H9 (cell line): Measurements from ENCODE around the gene CCDC175. TPM values are rescaled to one million over a fixed set of nuclear protein-coding genes. Genes with fewer than 3 reads are reported as not detected.

Source experiments
- DNase-seq: peaks from one replicate; pipeline ENCODE4 v3.0.0-alpha.2; 2017
- H2AFZ ChIP-seq: one replicate; pipeline ENCODE4 v1.6.1; 2013; ENCODE audit warnings: mild to moderate bottlenecking, low read length, control low read depth, moderate library complexity
- H2AK5ac ChIP-seq: 2 replicates; pipeline ENCODE4 v1.6.1; 2013; ENCODE audit warnings: low read length, control low read depth, mixed read lengths; ENCODE audit not compliant: insufficient read length
- H2BK120ac ChIP-seq: one replicate; pipeline ENCODE4 v1.6.1; 2013; ENCODE audit warnings: low read depth, mild to moderate bottlenecking, low read length, control low read depth, inconsistent platforms; ENCODE audit not compliant: poor library complexity, severe bottlenecking
- H2BK12ac ChIP-seq: 2 replicates; pipeline ENCODE4 v1.6.1; 2013; ENCODE audit warnings: low read length, control low read depth, mixed read lengths, low read depth; ENCODE audit not compliant: insufficient read length
- H2BK15ac ChIP-seq: 2 replicates; pipeline ENCODE4 v1.6.1; 2013; ENCODE audit warnings: low read depth, low read length, control low read depth
- H2BK20ac ChIP-seq: one replicate; pipeline ENCODE4 v1.6.1; 2013; ENCODE audit warnings: low read depth, mild to moderate bottlenecking, low read length, control low read depth, inconsistent platforms; ENCODE audit not compliant: poor library complexity, severe bottlenecking
- H2BK5ac ChIP-seq: 2 replicates; pipeline ENCODE4 v1.6.1; 2013; ENCODE audit warnings: low read length, control low read depth, mixed read lengths; ENCODE audit not compliant: insufficient read length
- H3K14ac ChIP-seq: 2 replicates; pipeline ENCODE4 v1.6.1; 2013; ENCODE audit warnings: low read length, control low read depth; ENCODE audit not compliant: insufficient read depth
- H3K18ac ChIP-seq: 2 replicates; pipeline ENCODE4 v1.6.1; 2013; ENCODE audit warnings: low read depth, mild to moderate bottlenecking, mixed read lengths, low read length, control low read depth; ENCODE audit not compliant: insufficient read length
- H3K23ac ChIP-seq: 2 replicates; pipeline ENCODE4 v1.6.1; 2013; ENCODE audit warnings: low read length, control low read depth, mixed read lengths, low read depth; ENCODE audit not compliant: insufficient read length
- H3K23me2 ChIP-seq: 2 replicates; pipeline ENCODE4 v1.6.1; 2013; ENCODE audit warnings: low read depth, mild to moderate bottlenecking, mixed read lengths, low read length, control low read depth; ENCODE audit not compliant: insufficient read length, poor library complexity, severe bottlenecking
- H3K27ac ChIP-seq: 2 replicates; pipeline ENCODE4 v1.5.1; 2013; ENCODE audit warnings: low read length, control low read depth, mixed read lengths, low read depth; ENCODE audit not compliant: insufficient read length
- H3K27me3 ChIP-seq: 2 replicates; pipeline ENCODE4 v1.6.1; 2013; ENCODE audit warnings: low read length, control low read depth, inconsistent platforms; ENCODE audit not compliant: insufficient read depth
- H3K4ac ChIP-seq: 2 replicates; pipeline ENCODE4 v1.6.1; 2013; ENCODE audit warnings: low read depth, mild to moderate bottlenecking, control low read depth, inconsistent platforms, low read length, moderate library complexity
- H3K4me1 ChIP-seq: 2 replicates; pipeline ENCODE4 v1.6.1; 2013; ENCODE audit warnings: low read length, control low read depth, inconsistent platforms; ENCODE audit not compliant: insufficient read depth
- H3K4me2 ChIP-seq: 2 replicates; pipeline ENCODE4 v1.6.1; 2013; ENCODE audit warnings: low read length, control low read depth, mixed read lengths; ENCODE audit not compliant: insufficient read length, insufficient read depth
- H3K56ac ChIP-seq: 2 replicates; pipeline ENCODE4 v1.6.1; 2013; ENCODE audit warnings: low read depth, mild to moderate bottlenecking, mixed read lengths, low read length, control low read depth; ENCODE audit not compliant: insufficient read length
- H3K79me1 ChIP-seq: 2 replicates; pipeline ENCODE4 v1.6.1; 2013; ENCODE audit warnings: low read depth, mild to moderate bottlenecking, moderate library complexity, low read length, control low read depth, inconsistent platforms; ENCODE audit not compliant: insufficient read depth, poor library complexity, severe bottlenecking
- H3K79me2 ChIP-seq: 2 replicates; pipeline ENCODE4 v1.6.1; 2013; ENCODE audit warnings: low read length, control low read depth, inconsistent platforms; ENCODE audit not compliant: insufficient read depth
- H3K9ac ChIP-seq: 2 replicates; pipeline ENCODE4 v1.6.1; 2013; ENCODE audit warnings: low read length, control low read depth, mixed read lengths; ENCODE audit not compliant: insufficient read length; ENCODE audit errors: extremely low read depth
- H3K9me3 ChIP-seq: one replicate; pipeline ENCODE4 v1.6.1; 2013; ENCODE audit warnings: low read depth, low read length, inconsistent platforms; ENCODE audit not compliant: control insufficient read depth
- H3T11ph ChIP-seq: one replicate; pipeline ENCODE4 v1.6.1; 2013; ENCODE audit warnings: mild to moderate bottlenecking, low read length, control low read depth, inconsistent platforms
- H4K20me1 ChIP-seq: one replicate; pipeline ENCODE4 v1.6.1; 2013; ENCODE audit not compliant: control insufficient read depth, insufficient read length, insufficient read depth
- H4K5ac ChIP-seq: 2 replicates; pipeline ENCODE4 v1.6.1; 2013; ENCODE audit warnings: low read depth, mild to moderate bottlenecking, mixed read lengths, low read length, control low read depth; ENCODE audit not compliant: insufficient read length
- H4K8ac ChIP-seq: replicated peaks from 2 replicates; pipeline ENCODE4 v1.6.1; 2013; ENCODE audit warnings: low read length, control low read depth, mixed read lengths, low read depth; ENCODE audit not compliant: insufficient read length
- H4K91ac ChIP-seq: 2 replicates; pipeline ENCODE4 v1.6.1; 2013; ENCODE audit warnings: low read depth, mild to moderate bottlenecking, moderate library complexity, mixed read lengths, low read length, control low read depth; ENCODE audit not compliant: insufficient read length
- H3K27ac Mint-ChIP-seq, 3 experiments: 2 replicates in 2 of 3; 3 replicates in 1 of 3; pipeline ENCODE4 v1.8.0; 2020 to 2021; ENCODE audit warnings: mixed read lengths in 3 of 3, mild to moderate bottlenecking in 1 of 3, moderate library complexity in 1 of 3
- H3K27me3 Mint-ChIP-seq: 2 replicates; pipeline ENCODE4 v1.8.0; 2021; ENCODE audit warnings: low read depth, mild to moderate bottlenecking, moderate library complexity, mixed read lengths
- H3K36me3 Mint-ChIP-seq, 3 experiments: 2 replicates in 2 of 3; 3 replicates in 1 of 3; pipeline ENCODE4 v1.8.0; 2020 to 2021; ENCODE audit warnings: low read depth in 3 of 3, mixed read lengths in 3 of 3; ENCODE audit not compliant: insufficient read depth in 1 of 3
- H3K4me1 Mint-ChIP-seq, 2 experiments: 2 replicates each; pipeline ENCODE4 v1.8.0; 2020; ENCODE audit warnings: mixed read lengths in 2 of 2
- H3K4me3 Mint-ChIP-seq, 2 experiments: 2 replicates in 1 of 2; 3 replicates in 1 of 2; pipeline ENCODE4 v1.8.0; 2020 to 2021; ENCODE audit warnings: mild to moderate bottlenecking in 2 of 2, mixed read lengths in 2 of 2, moderate library complexity in 1 of 2
- H3K9me3 Mint-ChIP-seq, 2 experiments: 2 replicates in 1 of 2; 3 replicates in 1 of 2; pipeline ENCODE4 v1.8.0; 2020; ENCODE audit warnings: mild to moderate bottlenecking in 2 of 2, mixed read lengths in 2 of 2, moderate library complexity in 1 of 2
- CTCF ChIP-seq: fragments of 200-600 bp; sonication (generic); conservative IDR thresholded peaks from 3 replicates; pipeline ENCODE4 v1.8.0; 2021; ENCODE audit warnings: antibody characterized with exemption, mild to moderate bottlenecking
- WGBS: extraction: QIAGEN DNeasy Blood & Tissue Kit; methylation state at CpG from one replicate; pipeline ENCODE4 v1.1.7; 2013; ENCODE audit warnings: missing lambda C conversion rate, low lambda C conversion rate, mixed read lengths; ENCODE audit not compliant: insufficient read length; ENCODE audit errors: extremely low coverage; 5-methylcytosine and 5-hydroxymethylcytosine counted together
- total RNA-seq: library from RNA; stranded (reverse); gene quantifications from 2 replicates; pipeline ENCODE4 v1.2.1, GENCODE V29; 2021

Gene CCDC175
- total RNA-seq, 1 experiment from 2014 or later = 0.09 TPM

DNA sequence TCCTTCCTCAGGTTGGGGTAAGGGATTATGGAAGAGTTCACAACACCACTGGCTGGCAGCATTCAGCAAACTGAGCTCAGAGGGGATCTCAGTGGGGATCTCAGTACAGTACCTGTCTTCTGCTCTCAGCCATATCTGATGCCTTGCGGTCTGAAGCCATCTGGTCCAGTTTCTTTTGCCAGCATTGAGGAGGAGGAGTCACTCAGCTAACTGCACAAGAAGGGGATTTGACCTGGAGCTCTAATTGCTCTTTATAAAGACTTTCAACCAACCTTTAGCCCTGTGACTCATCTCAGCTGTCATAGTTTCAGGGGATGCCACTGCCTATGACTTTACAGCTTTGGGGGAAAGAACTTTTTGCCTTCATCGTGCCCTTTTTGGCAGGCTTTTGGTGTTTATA lies 47.4 kb downstream of the CCDC175 start:
- WGBS = no CpG with 5 or more reads among the region's 2 CpGs
- Histone ChIP-seq H4K8ac (no peak overlapping the region), H3K14ac (no peak overlapping the region), H4K20me1 (no peaks in the 10 kb centered on the region), H3K23ac (no peak overlapping the region), H3K56ac (no peak overlapping the region), H3K27ac (no peak overlapping the region), H4K91ac (no peak overlapping the region), H3K27me3 (no peaks in the 10 kb centered on the region), H3K18ac (no peak overlapping the region), H2BK15ac (no peak overlapping the region), H3T11ph (no peak overlapping the region), H2AK5ac (no peak overlapping the region), H3K23me2 (no peaks in the 10 kb centered on the region), H3K79me1 (no peaks in the 10 kb centered on the region), H3K79me2 (no peaks in the 10 kb centered on the region), H2BK12ac (no peak overlapping the region), H3K9me3 (no peaks in the 10 kb centered on the region), H2BK20ac (no peak overlapping the region), H3K4me2 (no peak overlapping the region), H2BK120ac (no peak overlapping the region), H4K5ac (no peak overlapping the region), H3K4ac (no peak overlapping the region), H3K4me1 (no peaks in the 10 kb centered on the region), H2BK5ac (no peak overlapping the region), H2AFZ (no peak overlapping the region), H3K9ac (no peak overlapping the region)
- Mint-ChIP-seq H3K4me1 (peaks cover 2 to 5% of the 10 kb centered on the region in 2 experiments; a peak in 2 of 4 replicates), H3K36me3 (no peaks in the 10 kb centered on the region), H3K9me3 (peaks cover 0 to 2% of the 10 kb centered on the region in 2 experiments; a peak in 3 of 5 replicates), H3K4me3 (no peak overlapping the region), H3K27me3 (no peaks in the 10 kb centered on the region), H3K27ac (no peak overlapping the region)
- no peak for TF ChIP-seq CTCF
- no peak for DNase-seq
